ENCODE results near the gene TIAM2.
"Not testable (repeated sequence)": the region's sequence is repeated elsewhere in the genome, so short reads cannot be mapped to it uniquely, and the experiment has no call there.

TIAM2 gene

DNA sequence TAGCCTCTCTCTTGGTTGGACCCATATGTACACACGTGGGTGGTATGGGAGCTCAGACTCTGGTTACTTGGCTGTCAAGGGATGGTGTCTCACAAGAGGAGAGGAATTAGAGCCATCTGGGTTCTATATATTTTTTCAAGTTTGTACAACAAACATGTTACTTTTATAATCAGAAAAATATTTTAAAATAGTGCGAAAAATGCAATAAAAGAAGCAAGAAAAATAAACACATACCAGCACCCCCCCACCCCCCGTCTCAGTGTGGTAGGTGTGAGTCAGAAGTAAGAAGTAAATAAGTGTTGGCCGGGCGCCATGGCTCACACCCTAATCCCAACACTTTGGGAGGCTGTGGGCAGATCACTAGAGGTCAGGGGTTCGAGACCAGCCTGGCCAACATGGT lies 2.1 kb upstream of the TIAM2 start:
- no peak for DNase-seq

- DNase-seq, result no peak
These were observed 1.4 kb upstream of the TIAM2 start for GRCh38 chr6:154993710-154994109.

GRCh38 chr6:154994836-154995253 lies 270 bp upstream of the TIAM2 start:
- no peak for DNase-seq

DNA sequence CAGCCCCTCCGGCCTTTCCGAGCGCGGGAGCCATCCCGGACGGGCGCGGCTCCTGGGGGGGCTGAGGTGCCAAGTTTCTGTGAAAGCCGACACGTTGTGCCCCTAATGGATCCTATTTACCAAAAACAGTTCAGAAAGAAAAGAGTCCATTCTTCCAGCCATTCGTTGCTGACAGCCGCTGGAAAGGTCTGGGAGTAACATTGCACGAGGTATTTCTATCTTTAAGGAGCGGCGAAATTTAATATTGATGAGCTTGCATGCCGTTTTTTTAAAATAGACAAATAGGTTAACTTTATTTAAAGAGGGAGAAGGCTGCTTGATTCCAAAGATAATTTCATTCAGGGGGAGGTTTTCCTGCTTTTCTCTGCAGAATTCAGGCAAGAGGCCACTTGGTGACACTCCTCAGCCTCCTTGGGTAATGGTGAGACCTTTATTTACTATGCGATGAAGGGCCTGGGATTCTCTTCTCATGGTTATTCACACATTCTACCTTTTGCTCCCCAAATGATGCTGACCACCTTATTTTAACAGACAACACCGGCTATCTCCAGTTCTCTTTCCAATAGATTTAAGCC lies 988 bp downstream of the TIAM2 start:
- no peak for DNase-seq

- DNase-seq, result no peak
These were observed 1.8 kb downstream of the TIAM2 start for GRCh38 chr6:154996841-154997311.

DNA sequence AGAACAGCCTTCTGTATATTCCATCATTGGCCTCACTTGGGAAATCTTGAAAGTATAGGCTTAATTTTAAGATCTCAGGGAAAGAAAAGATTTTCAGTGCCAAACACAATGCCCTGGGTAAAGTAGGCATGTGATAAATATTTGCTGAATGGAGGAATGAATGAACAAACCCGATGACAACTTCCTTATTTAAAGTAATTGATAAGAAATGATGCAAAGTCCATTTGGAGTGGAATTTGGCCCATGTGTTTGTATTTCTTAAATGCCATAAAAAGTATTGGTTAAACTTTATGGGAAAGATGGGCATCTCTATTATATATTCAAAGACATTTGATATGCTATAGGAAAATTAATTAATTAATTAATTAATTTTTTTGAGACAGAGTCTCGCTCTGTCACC lies 3.7 kb downstream of the TIAM2 start:
- DNase-seq, result no peak

DNA sequence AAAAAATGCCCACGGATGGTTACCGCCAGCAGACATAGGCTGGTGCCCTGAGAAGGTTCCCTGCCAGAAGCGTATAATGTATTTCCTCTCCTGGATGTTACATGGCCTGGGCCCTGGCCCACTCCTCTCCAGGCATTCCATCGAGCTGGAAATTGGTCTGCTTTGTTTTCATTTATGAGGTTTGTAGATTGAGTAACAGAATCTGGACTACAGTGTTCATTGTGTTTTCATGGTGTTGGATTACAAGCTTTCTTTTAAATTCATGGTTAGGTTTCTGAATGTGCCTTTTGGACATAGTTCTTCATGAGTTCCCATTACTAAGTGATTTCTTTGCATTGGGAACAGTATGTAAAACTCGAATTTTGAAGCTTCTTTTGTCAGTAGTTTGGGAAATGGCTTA lies 6.4 kb downstream of the TIAM2 start:
- DNase-seq, result no peak

DNA sequence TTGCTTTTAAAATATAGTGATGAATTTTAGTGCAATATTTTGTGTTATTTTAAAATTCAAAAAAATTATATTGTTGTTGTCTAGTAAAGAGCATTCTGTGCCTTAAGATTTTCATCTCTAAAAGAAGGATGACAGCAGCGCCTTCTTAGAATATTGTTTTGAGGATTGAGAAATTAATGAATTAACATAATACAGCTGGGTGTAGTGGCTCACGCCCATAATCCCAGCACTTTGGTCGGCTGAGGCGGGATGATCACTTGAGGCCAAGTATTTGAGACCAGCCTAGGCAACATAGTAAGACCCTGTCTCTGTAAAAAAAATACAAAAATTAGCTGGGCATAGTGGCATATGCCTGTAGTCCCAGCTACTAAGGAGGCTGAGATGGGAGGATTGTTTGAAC lies 6.8 kb downstream of the TIAM2 start:
- DNase-seq, result no peak

DNA sequence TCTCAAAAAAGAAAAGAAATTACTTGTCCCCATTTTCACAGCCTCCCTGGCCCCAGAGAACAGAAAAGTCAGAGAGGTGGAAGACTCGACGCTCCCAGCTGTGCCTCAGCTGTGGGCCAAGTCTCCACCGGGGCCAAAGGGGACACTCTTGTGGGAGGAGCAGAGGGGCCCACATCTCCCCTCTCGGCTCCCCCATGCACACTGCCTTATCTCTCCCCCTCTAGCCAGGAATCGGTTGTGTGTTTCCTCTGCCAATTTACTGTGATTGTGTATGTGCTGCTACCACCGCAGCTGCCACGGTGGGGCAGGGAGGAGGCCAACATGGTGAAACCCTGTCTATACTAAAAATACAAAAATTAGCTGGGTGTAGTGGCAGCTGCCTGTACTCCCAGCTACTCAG lies 8.4 kb downstream of the TIAM2 start:
- DNase-seq, result no peak

DNA sequence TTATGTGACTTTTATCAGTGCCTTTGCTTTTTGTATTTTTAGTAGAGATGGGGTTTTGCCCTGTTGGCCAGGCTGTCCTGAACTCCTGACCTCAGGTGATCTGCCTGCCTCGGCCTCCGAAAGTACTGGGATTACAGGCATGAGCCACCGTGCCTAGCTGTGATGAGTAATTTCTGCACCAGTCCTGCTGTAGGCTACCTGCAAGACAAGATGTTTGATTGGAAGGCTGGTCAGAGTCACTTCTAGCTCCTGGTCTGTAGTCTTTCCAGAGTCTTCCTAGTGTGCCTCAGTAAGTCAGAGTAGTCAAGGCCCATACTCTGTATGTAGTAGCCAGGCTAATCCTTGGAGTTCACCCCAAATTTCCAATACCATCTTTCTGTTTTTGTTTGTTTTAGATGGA lies 8.9 kb downstream of the TIAM2 start:
- no peak for DNase-seq

GRCh38 chr6:155004576-155005372 lies 9.7 kb downstream of the TIAM2 start:
- no peak for DNase-seq

- no peak for DNase-seq
These were observed 13.5 kb downstream of the TIAM2 start for GRCh38 chr6:155008625-155009024.

GRCh38 chr6:155010940-155011339 lies 15.8 kb downstream of the TIAM2 start:
- DNase-seq, result no peak

GRCh38 chr6:155011809-155012291 lies 16.7 kb downstream of the TIAM2 start:
- DNase-seq, result no peak

DNA sequence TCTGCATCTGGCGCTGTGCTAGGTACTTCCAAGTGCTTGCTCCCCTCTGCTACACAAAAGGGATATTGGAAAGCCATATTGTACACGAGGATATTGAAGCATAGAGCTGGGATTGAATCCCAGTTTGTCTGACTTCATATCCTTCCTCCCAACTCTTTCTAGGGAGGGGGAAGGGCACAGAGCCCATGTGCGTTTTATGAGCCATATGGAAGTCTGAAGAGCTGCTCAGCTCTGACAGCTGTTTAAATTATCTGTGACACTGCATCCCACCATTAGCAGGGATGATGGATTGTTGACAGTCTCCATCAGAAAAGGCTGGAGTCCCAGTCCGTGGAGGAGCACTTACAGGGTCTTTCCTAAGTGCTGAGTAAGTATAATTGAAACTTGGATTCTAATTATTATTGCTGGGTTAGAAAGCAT lies 18.4 kb downstream of the TIAM2 start:
- no peak for DNase-seq

DNA sequence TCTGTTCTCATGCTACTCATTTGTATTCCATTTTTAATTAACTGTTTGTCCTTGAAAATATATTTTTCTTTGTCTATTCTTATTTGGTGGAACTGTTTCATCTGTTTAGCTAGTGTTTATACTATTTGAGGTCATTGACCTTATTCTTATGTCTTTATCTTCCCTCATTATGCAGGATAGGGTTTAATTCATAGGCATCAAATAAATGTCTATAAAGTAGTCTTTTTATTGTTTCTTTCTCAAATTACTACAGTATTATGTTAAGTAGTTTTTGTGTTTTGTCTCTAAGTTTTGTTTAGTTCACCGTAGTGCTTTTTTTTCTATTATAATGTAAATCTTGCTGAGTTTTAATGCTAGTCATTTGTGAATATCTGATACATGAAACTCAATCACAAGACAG lies 19.0 kb downstream of the TIAM2 start:
- no peak for DNase-seq

DNA sequence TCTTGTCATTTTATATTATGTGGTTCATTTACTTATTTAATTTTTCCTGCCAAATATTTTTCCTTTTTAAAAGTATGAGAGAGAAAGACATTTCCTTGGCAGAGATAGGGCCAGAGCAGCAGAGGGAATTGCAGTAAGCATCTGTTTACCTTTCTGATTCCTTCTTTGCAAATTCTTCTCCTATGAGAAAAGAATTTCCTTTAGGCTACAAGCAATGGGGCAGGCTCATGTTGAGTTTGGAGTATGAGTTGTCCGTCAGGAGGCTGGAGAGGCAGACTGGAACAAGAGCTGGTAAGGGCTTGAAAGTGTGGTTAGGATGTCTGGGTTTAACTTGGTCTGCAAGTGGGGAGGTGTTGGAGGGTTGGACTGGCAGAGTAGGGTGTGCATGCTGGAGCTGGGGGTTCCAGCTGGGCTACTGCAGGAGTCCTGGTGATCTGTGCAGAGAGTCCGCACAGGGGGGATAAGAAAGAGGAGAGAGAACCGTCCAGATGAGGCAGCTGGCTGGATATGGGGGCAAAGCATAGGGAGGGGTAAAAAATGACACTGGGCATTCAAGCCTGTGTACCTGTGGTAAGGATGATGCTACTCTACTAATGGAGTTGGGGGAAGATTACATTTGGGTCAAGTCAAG lies 19.7 kb downstream of the TIAM2 start:
- no peak for DNase-seq

DNA sequence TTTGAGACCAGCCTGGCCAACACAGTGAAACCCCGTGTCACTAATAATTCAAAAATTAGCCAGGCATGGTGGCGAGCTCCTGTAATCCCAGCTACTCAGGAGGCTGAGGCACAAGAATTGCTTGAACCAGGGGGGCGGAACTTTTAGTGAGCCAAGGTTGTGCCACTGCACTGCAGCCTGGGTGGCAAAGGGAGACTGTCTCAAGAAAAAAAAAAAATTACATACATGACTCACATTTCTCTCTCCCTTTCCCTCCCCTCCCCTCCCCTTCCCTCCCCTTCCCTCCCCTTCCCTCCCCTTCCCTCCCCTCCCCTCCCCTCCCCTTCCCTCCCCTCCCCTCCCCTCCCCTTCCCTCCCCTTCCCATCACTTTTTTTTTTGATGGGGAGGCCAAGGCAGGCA lies 23.3 kb downstream of the TIAM2 start:
- DNase-seq, result not testable (repeated sequence)

DNA sequence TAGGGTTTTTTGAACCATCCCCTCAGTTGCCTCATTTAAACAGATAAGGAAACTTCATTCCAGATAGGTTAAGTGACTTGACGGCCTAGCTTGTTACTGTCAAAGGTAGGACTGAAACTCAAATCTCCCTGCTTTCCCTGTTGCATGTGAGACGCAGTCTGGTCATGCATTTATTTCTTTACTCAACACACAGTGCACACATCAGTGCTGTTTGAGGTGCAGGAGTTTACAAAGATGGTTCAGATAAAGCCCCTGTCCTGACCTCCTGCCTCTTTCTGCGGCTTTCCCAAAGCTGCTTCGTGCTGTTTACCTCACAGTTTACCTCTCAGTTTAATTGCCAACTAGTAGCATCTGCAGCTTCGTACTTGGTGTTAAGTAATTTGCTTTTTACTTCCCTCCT lies 26.6 kb downstream of the TIAM2 start:
- no peak for DNase-seq

- DNase-seq, result no peak
These were observed 27.6 kb downstream of the TIAM2 start for GRCh38 chr6:155022721-155023120.

- DNase-seq, result no peak
These were observed 28.6 kb downstream of the TIAM2 start for GRCh38 chr6:155023717-155024116.

DNA sequence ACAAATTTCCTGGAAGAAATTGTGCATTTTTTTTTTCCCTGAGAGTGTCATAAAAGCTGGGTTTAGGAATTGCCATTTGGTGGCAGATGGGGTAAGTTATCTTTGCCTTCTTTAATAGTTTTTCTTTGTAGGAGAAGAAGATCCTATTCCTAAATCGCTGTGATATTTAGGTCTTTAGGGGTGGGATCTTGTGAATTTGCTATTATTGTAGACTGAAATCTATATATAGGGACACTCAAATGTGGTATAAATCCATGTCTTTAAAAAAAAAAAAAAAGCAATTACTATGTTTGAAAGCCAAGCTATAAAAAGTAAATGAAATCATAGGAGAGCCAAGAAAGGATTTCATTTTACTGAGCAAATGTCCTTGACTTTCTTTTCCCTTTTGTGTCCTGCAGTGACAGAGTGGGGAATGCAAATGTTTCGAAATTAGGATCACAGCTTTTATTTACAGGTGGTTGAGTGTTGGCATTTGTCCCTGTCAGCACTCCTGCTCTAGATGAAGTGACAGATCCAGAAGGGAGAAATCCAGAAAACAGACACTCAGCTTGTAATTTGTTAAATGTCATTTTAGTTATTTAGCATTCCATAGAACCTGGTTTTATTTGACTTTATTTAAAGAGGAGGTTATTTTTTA lies 29.4 kb downstream of the TIAM2 start:
- no peak for DNase-seq

- no peak for DNase-seq
These were observed 31.0 kb downstream of the TIAM2 start for GRCh38 chr6:155026022-155026705.
